GM19351 (cell line): Measurements from ENCODE around the gene HAO2.
"Not testable (repeated sequence)": the region's sequence is repeated elsewhere in the genome, so short reads cannot be mapped to it uniquely, and the experiment has no call there.

Experiments
- ATAC-seq: cut with Tn5 transposase; IDR thresholded peaks from one replicate; pipeline ENCODE4 v1.9.1; 2021; ENCODE audit warnings: mild to moderate bottlenecking, moderate library complexity; ENCODE audit not compliant: unreplicated experiment

HAO2 gene

GRCh38 chr1:119376594-119376993 is 8.0 kb downstream of the HAO2 start:
- ATAC-seq, result no peak

GRCh38 chr1:119377594-119377993 is 9.0 kb downstream of the HAO2 start:
- ATAC-seq, result not testable (repeated sequence)

GRCh38 chr1:119379117-119379516 is 10.5 kb downstream of the HAO2 start:
- ATAC-seq, result no peak

GRCh38 chr1:119380304-119380703 is 11.7 kb downstream of the HAO2 start:
- ATAC-seq, result no peak

- ATAC-seq, result no peak
Observed at GRCh38 chr1:119380983-119381662, 12.5 kb downstream of the HAO2 start.

- no peak for ATAC-seq
Observed at GRCh38 chr1:119384591-119384990, 16.0 kb downstream of the HAO2 start.

- ATAC-seq, result no peak
Observed at GRCh38 chr1:119385650-119386049, 17.1 kb downstream of the HAO2 start.

GRCh38 chr1:119387858-119388257 is 19.3 kb downstream of the HAO2 start:
- no peak for ATAC-seq

GRCh38 chr1:119388450-119388849 is 19.9 kb downstream of the HAO2 start:
- ATAC-seq, result no peak

- ATAC-seq, result no peak
Observed at GRCh38 chr1:119390526-119390925, 21.9 kb downstream of the HAO2 start.

GRCh38 chr1:119391749-119392148 is 23.2 kb downstream of the HAO2 start:
- ATAC-seq, result no peak

- no peak for ATAC-seq
Observed at GRCh38 chr1:119394085-119394484, 25.5 kb downstream of the HAO2 start.

GRCh38 chr1:119396982-119397381 is 28.4 kb downstream of the HAO2 start:
- ATAC-seq, result no peak

GRCh38 chr1:119397986-119398385 is 29.4 kb downstream of the HAO2 start:
- ATAC-seq, result no peak

GRCh38 chr1:119404736-119405135 is 36.2 kb downstream of the HAO2 start:
- ATAC-seq, result no peak

- no peak for ATAC-seq
Observed at GRCh38 chr1:119409731-119410130, 41.1 kb downstream of the HAO2 start.

- ATAC-seq, result no peak
Observed at GRCh38 chr1:119410961-119411360, 42.4 kb downstream of the HAO2 start.

GRCh38 chr1:119414950-119415349 is 46.4 kb downstream of the HAO2 start, which contains the start of gene HSD3B2:
Gene HSD3B2, plus strand, starts transcription at chr1:119415150. Its CDS starts 270 bp downstream, at chr1:119415420.
- ATAC-seq, result no peak

GRCh38 chr1:119416006-119416640 is 47.5 kb downstream of the HAO2 start:
- no peak for ATAC-seq

- ATAC-seq, result no peak
Observed at GRCh38 chr1:119419109-119419508, 50.5 kb downstream of the HAO2 start.

GRCh38 chr1:119420638-119421037 is 52.1 kb downstream of the HAO2 start:
- no peak for ATAC-seq

- ATAC-seq, result no peak
Observed at GRCh38 chr1:119422631-119423030, 54.0 kb downstream of the HAO2 start.

GRCh38 chr1:119428991-119429390 is 60.4 kb downstream of the HAO2 start:
- no peak for ATAC-seq
